ENCODE measurements around the gene CENPW.

DNA sequence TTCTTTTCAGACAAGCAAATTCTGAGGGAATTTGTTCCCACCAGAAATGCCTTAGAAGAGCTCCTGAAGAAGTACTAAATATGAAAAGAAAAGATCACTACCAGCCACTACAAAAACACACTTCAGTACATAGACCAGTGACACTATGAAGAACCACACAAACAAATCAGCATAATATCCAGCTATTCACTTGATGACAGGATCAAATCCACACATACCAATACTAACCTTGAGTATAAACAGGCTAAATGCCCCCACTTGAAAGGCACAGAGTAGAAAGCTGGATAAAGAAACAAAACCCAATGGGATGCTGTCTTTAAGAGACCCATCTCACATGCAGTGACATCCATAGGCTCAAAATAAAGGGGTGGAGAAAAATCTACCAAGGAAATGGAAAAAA lies 43.3 kb downstream of the CENPW start:
- TF ChIP-seq, protein P1, sequence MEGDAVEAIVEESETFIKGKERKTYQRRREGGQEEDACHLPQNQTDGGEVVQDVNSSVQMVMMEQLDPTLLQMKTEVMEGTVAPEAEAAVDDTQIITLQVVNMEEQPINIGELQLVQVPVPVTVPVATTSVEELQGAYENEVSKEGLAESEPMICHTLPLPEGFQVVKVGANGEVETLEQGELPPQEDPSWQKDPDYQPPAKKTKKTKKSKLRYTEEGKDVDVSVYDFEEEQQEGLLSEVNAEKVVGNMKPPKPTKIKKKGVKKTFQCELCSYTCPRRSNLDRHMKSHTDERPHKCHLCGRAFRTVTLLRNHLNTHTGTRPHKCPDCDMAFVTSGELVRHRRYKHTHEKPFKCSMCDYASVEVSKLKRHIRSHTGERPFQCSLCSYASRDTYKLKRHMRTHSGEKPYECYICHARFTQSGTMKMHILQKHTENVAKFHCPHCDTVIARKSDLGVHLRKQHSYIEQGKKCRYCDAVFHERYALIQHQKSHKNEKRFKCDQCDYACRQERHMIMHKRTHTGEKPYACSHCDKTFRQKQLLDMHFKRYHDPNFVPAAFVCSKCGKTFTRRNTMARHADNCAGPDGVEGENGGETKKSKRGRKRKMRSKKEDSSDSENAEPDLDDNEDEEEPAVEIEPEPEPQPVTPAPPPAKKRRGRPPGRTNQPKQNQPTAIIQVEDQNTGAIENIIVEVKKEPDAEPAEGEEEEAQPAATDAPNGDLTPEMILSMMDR (IDR thresholded peaks at IDR 0.05; ENCODE audit: insufficient read depth, low read length), result no peak
- TF ChIP-seq, protein P2, sequence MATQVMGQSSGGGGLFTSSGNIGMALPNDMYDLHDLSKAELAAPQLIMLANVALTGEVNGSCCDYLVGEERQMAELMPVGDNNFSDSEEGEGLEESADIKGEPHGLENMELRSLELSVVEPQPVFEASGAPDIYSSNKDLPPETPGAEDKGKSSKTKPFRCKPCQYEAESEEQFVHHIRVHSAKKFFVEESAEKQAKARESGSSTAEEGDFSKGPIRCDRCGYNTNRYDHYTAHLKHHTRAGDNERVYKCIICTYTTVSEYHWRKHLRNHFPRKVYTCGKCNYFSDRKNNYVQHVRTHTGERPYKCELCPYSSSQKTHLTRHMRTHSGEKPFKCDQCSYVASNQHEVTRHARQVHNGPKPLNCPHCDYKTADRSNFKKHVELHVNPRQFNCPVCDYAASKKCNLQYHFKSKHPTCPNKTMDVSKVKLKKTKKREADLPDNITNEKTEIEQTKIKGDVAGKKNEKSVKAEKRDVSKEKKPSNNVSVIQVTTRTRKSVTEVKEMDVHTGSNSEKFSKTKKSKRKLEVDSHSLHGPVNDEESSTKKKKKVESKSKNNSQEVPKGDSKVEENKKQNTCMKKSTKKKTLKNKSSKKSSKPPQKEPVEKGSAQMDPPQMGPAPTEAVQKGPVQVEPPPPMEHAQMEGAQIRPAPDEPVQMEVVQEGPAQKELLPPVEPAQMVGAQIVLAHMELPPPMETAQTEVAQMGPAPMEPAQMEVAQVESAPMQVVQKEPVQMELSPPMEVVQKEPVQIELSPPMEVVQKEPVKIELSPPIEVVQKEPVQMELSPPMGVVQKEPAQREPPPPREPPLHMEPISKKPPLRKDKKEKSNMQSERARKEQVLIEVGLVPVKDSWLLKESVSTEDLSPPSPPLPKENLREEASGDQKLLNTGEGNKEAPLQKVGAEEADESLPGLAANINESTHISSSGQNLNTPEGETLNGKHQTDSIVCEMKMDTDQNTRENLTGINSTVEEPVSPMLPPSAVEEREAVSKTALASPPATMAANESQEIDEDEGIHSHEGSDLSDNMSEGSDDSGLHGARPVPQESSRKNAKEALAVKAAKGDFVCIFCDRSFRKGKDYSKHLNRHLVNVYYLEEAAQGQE (IDR thresholded peaks at IDR 0.05; ENCODE audit: insufficient replicate concordance, low read depth), result no peak
